Type B pancreatic cell (in vitro differentiated cells): ENCODE results near the gene KLHDC7A. TPM values are rescaled to one million over a fixed set of nuclear protein-coding genes. Genes with fewer than 3 reads are reported as not detected.

Experiments
- DNase-seq: peaks from one replicate; pipeline ENCODE4 v3.0.0; 2021; ENCODE audit warnings: mixed read lengths; ENCODE audit not compliant: unreplicated experiment; ENCODE audit errors: extremely low spot score
- H3K27ac Mint-ChIP-seq: 2 replicates; pipeline ENCODE4 v1.8.0; 2021; ENCODE audit warnings: mild to moderate bottlenecking, mixed read lengths
- H3K27me3 Mint-ChIP-seq: 2 replicates; pipeline ENCODE4 v1.8.0; 2021; ENCODE audit warnings: mixed read lengths
- H3K36me3 Mint-ChIP-seq: 2 replicates; pipeline ENCODE4 v1.8.0; 2021; ENCODE audit warnings: mixed read lengths
- H3K4me1 Mint-ChIP-seq: one replicate; pipeline ENCODE4 v1.8.0; 2021; ENCODE audit warnings: mixed read lengths; ENCODE audit not compliant: unreplicated experiment
- H3K4me3 Mint-ChIP-seq: 2 replicates; pipeline ENCODE4 v1.8.0; 2021; ENCODE audit warnings: mild to moderate bottlenecking, mixed read lengths
- H3K9me3 Mint-ChIP-seq: 2 replicates; pipeline ENCODE4 v1.8.0; 2021; ENCODE audit warnings: mixed read lengths
- CTCF ChIP-seq: fragments of 200-600 bp; sonication (generic); conservative IDR thresholded peaks from 2 replicates; pipeline ENCODE4 v1.5.0; 2021; ENCODE audit warnings: antibody characterized with exemption, mild to moderate bottlenecking
- total RNA-seq: library from RNA; stranded (reverse); gene quantifications from 2 replicates; pipeline ENCODE4 v1.2.1, GENCODE V29; 2021; ENCODE audit warnings: low replicate concordance

KLHDC7A gene
- total RNA-seq, 1 donor from 2014 or later = 0.94 TPM

- DNase-seq = peak; percentile 42
- H3K9me3 Mint-ChIP-seq = no peaks in the 10 kb centered on the region
- H3K4me1 Mint-ChIP-seq = no peaks in the 10 kb centered on the region
- no peaks in the 10 kb centered on the region for H3K36me3 Mint-ChIP-seq
- H3K27ac Mint-ChIP-seq = no peak overlapping the region
- peaks cover 50% of the 10 kb centered on the region for H3K27me3 Mint-ChIP-seq
- no peak overlapping the region for H3K4me3 Mint-ChIP-seq
- no peak for TF ChIP-seq CTCF
Measured at GRCh38 chr1:18531503-18531845, 50.7 kb downstream of the KLHDC7A start.

DNA sequence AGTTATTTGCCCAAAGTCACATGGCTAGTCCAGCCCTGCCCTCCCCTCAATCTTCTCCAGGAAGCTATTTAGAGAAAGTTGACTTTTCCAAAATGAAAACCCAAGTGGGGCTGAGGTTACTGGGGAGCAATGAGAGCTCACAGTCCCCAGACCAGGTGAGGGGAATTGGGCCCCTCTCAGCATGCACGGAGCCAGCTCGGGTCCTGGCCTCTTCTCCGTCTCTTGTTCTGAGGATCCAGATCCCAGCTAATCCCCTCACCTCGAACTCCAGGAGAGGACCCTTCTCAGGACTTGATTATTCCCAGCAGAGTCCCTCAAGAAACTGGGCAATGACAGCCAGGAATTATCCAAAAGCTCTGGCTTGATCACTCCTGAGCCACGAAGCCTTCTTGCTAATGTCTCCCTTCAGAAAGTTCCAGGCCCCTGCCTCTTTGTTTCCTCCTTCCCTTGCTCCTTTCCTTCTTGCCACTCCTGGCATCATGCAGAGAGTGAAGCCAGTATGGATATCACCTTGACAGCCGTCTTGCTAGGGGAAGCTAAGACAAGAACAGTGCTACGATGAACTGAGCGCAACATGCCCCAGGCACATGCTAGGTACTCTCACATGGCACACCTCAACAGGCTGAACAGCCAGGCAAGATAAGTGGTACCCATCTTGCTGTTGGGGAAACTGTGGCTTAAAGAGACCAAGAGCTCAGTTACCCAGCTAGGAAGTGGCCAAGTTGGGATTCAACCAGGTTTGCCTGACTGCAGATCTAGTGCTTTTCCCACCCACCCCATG is 51.9 kb downstream of the KLHDC7A start:
- no peak overlapping the region for H3K27ac Mint-ChIP-seq
- H3K4me3 Mint-ChIP-seq = no peak overlapping the region
- H3K4me1 Mint-ChIP-seq = no peaks in the 10 kb centered on the region
- H3K9me3 Mint-ChIP-seq = no peaks in the 10 kb centered on the region
- H3K27me3 Mint-ChIP-seq = peaks cover 52% of the 10 kb centered on the region
- peak; percentile 37 for DNase-seq
- no peak for TF ChIP-seq CTCF
- no peaks in the 10 kb centered on the region for H3K36me3 Mint-ChIP-seq

- no peaks in the 10 kb centered on the region for H3K9me3 Mint-ChIP-seq
- TF ChIP-seq CTCF = no peak
- H3K36me3 Mint-ChIP-seq = no peaks in the 10 kb centered on the region
- no peak overlapping the region for H3K4me3 Mint-ChIP-seq
- no peaks in the 10 kb centered on the region for H3K4me1 Mint-ChIP-seq
- no peak overlapping the region for H3K27ac Mint-ChIP-seq
- peaks cover 54% of the 10 kb centered on the region for H3K27me3 Mint-ChIP-seq
- no peak for DNase-seq
Measured at GRCh38 chr1:18533259-18533658, 52.5 kb downstream of the KLHDC7A start.

GRCh38 chr1:18534810-18535205 is 54.1 kb downstream of the KLHDC7A start:
- peak; percentile 34 for DNase-seq
- TF ChIP-seq CTCF = no peak
- peak overlapping the region; percentile 47 for H3K27ac Mint-ChIP-seq
- H3K27me3 Mint-ChIP-seq = peaks cover 60% of the 10 kb centered on the region
- H3K36me3 Mint-ChIP-seq = no peaks in the 10 kb centered on the region
- no peaks in the 10 kb centered on the region for H3K4me1 Mint-ChIP-seq
- no peaks in the 10 kb centered on the region for H3K9me3 Mint-ChIP-seq
- no peak overlapping the region for H3K4me3 Mint-ChIP-seq

Other genes starting within 250 kb of the KLHDC7A start
- gene PAX7, start 149.9 kb downstream of the KLHDC7A start, total RNA-seq = 0.12 and 2.9 TPM in 2 replicates